ENCODE measurements around the gene MFSD2B.

DNA sequence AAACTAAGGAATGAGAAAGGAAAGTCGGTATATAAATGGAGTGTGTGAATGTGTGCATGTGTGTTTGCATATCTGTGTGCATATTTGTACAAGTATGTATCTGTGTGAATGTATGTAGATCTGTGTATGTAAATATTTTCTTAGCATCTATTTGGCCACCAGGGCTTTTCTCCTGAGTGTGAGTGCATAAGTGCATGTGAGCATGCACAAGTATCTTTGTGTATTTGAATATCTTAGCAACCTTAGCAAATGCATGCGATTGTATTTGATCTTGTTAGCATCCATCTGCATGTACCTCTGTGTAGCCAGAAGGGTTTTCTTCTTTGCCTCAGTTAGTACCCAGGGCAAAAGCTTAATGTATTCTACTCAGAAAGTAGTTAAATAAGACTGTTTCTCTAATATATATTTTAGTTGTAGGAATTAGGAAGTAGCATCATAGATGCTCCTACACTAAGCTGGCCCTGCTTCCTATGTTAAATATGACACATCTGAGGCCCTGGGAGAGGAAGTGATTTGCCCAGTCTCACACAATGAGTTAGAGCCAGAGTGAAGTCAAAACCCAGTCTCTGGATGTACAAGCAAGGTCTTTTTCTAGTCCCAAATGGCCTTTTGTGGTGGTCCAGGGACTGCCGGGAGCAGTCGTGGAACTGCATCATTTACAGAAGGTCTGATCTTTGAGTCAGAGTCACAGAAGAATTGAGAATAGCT, 48.8 kb downstream of the MFSD2B start:
- TF ChIP-seq, protein P1, sequence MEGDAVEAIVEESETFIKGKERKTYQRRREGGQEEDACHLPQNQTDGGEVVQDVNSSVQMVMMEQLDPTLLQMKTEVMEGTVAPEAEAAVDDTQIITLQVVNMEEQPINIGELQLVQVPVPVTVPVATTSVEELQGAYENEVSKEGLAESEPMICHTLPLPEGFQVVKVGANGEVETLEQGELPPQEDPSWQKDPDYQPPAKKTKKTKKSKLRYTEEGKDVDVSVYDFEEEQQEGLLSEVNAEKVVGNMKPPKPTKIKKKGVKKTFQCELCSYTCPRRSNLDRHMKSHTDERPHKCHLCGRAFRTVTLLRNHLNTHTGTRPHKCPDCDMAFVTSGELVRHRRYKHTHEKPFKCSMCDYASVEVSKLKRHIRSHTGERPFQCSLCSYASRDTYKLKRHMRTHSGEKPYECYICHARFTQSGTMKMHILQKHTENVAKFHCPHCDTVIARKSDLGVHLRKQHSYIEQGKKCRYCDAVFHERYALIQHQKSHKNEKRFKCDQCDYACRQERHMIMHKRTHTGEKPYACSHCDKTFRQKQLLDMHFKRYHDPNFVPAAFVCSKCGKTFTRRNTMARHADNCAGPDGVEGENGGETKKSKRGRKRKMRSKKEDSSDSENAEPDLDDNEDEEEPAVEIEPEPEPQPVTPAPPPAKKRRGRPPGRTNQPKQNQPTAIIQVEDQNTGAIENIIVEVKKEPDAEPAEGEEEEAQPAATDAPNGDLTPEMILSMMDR (IDR thresholded peaks at IDR 0.05): no peak
- TF ChIP-seq, protein P2, sequence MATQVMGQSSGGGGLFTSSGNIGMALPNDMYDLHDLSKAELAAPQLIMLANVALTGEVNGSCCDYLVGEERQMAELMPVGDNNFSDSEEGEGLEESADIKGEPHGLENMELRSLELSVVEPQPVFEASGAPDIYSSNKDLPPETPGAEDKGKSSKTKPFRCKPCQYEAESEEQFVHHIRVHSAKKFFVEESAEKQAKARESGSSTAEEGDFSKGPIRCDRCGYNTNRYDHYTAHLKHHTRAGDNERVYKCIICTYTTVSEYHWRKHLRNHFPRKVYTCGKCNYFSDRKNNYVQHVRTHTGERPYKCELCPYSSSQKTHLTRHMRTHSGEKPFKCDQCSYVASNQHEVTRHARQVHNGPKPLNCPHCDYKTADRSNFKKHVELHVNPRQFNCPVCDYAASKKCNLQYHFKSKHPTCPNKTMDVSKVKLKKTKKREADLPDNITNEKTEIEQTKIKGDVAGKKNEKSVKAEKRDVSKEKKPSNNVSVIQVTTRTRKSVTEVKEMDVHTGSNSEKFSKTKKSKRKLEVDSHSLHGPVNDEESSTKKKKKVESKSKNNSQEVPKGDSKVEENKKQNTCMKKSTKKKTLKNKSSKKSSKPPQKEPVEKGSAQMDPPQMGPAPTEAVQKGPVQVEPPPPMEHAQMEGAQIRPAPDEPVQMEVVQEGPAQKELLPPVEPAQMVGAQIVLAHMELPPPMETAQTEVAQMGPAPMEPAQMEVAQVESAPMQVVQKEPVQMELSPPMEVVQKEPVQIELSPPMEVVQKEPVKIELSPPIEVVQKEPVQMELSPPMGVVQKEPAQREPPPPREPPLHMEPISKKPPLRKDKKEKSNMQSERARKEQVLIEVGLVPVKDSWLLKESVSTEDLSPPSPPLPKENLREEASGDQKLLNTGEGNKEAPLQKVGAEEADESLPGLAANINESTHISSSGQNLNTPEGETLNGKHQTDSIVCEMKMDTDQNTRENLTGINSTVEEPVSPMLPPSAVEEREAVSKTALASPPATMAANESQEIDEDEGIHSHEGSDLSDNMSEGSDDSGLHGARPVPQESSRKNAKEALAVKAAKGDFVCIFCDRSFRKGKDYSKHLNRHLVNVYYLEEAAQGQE (IDR thresholded peaks at IDR 0.05; ENCODE audit: insufficient read depth in 1 of 2, low read depth in 2 of 2, low read length in 1 of 2): no peak
- TF ChIP-seq POLR2AphosphoS5 (IDR thresholded peaks at IDR 0.05; ENCODE audit: low read depth, low read length) (no peak), TCF7L2 (IDR thresholded peaks at IDR 0.05; ENCODE audit: low read depth, low read length) (no peak), SIN3A (IDR thresholded peaks at IDR 0.05; ENCODE audit: borderline replicate concordance, insufficient read depth, low read depth, low read length) (no peak)

Data from Panc1 (cell line).